SK-N-SH treated with all-trans-retinoic acid at 6 μM for 48 hours (cell line): Measurements from ENCODE around the gene TIAM1.

ENCODE experiments used
- ISL1 ChIP-seq: fragments of 250-450 bp; sonication (Bioruptor Pico); IDR thresholded peaks from 2 replicates; pipeline ENCODE4 v2.1.2; 2022; ENCODE audit warnings: mild to moderate bottlenecking, moderate library complexity
- RARB ChIP-seq: fragments of 250-450 bp; sonication (Bioruptor Pico); IDR thresholded peaks from 2 replicates; pipeline ENCODE4 v1.8.0; 2021; ENCODE audit warnings: mild to moderate bottlenecking, moderate library complexity
- SNAI2 ChIP-seq: fragments of 250-450 bp; sonication (Bioruptor Pico); IDR thresholded peaks from 2 replicates; pipeline ENCODE4 v1.5.0; 2020; ENCODE audit warnings: mild to moderate bottlenecking, moderate library complexity
- TCF4 ChIP-seq: fragments of 250-450 bp; sonication (Bioruptor Pico); IDR thresholded peaks from 2 replicates; pipeline ENCODE4 v1.8.0; 2021; ENCODE audit warnings: mild to moderate bottlenecking, moderate library complexity, borderline replicate concordance
- ZFP3 ChIP-seq: fragments of 250-450 bp; sonication (Bioruptor Pico); IDR thresholded peaks from 2 replicates; pipeline ENCODE4 v1.5.0; 2020; ENCODE audit warnings: mild to moderate bottlenecking, moderate library complexity
- ZFP30 ChIP-seq: fragments of 450-650 bp; formaldehyde crosslinking; IDR thresholded peaks from 2 replicates; pipeline ENCODE4 v1.5.0; 2022; ENCODE audit warnings: mild to moderate bottlenecking, moderate library complexity

DNA sequence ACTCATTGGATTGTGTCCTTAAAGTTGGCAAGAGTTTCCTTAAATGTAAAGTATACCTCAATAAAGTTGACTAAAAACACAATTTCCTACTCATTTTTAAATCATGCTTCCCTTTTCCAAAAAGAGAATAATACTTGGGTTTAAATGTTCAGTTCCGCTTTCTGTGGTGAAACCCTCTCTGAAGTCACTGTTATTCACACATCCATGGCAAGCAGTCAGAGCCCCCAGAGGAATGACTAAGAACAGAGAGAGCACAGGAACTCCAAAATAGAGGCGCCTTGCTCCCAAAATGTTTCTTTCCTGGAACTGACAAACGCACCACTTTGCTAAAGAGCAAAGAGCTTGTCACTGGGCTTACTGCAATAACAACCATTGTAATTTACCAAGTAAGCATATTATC is 142.5 kb downstream of the TIAM1 start:
- TF ChIP-seq ISL1 (CRISPR knock-in tag) (no peak), ZFP3 (CRISPR knock-in tag) (no peak), RARB (CRISPR knock-in tag) (no peak), ZFP30 (no peak), SNAI2 (CRISPR knock-in tag) (no peak), TCF4 (CRISPR knock-in tag) (no peak)
